NCI-H345 treated with DMSO at 0.1 percent for 48 hours (cell line): ENCODE results near the gene SLC12A7.

ENCODE experiments used
- DNase-seq: peaks from one replicate; lab custom pipeline; 2025; ENCODE audit not compliant: unreplicated experiment; lab: John Stamatoyannopoulos, UW

The SLC12A7 gene

GRCh38 chr5:1054018-1054798 is 57.7 kb downstream of the SLC12A7 start:
- DNase-seq: no peak

- DNase-seq: no peak
Observed at GRCh38 chr5:1053391-1054017, 58.4 kb downstream of the SLC12A7 start.

GRCh38 chr5:1052641-1053390 is 59.0 kb downstream of the SLC12A7 start:
- no peak for DNase-seq

- DNase-seq: no peak
Observed at GRCh38 chr5:1052076-1052475, 59.8 kb downstream of the SLC12A7 start.

DNA sequence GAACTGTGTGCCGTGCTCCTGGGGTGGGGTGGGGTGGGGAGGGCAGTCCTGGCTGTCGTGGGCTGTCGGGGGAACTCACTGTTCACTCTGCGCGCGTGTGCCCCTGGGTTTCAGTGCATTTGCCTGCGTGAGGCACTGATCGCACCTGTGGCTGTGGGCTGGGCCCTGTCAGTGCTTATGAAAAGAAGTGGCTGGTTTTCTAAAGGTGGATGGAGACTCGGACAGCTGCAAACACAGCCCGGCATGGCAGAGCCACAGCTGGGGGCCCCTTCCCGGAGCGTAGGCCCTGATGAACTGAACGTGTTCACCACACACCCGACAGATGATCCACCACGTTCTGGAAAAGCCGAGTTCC is 60.5 kb downstream of the SLC12A7 start:
- DNase-seq: no peak

DNA sequence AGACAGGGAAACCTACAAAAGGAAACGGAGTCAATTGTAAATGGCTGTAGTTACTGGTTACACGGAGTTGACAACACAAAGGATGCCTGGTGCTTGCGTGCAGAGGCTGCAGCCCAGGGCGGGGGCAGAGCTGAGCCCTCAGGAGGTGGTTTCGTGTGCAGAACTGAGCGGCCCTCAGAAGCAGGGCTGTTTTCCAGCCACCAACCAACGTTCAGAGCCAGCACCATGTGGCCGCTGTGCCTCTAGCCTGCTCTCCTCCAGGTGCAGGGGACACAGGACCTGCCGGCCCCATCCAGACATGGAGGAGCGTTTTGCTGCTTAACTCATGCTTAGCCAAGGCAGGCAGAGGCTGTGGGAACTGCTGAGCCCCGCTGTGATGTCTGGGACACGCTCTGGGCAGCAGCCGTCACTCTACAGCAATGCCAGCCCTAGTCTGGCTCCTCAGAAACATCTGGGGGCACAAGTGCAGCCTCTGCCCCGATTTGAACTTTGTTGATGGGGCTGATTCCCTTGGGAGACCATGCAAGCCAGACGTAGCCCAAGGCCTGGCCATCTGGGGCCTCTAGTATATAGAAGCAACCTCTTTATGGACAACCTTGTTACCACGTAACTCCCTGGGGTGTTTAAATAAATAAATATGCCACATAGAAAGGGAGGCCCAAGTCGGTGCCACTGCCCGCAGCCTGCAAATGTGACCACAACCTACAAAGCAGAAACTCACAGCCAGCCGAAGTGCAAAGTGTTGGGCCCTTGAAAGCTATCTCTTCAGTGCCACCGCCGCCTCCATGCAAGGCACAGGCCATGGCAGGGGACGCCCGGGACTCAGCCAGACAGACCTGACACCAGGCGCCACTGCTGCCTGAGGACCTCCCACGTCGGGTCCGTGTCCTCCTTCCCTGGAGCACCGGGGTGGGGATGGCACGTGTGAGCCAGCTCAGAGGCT is 61.2 kb downstream of the SLC12A7 start:
- no peak for DNase-seq

- no peak for DNase-seq
Observed at GRCh38 chr5:1048861-1049838, 62.7 kb downstream of the SLC12A7 start.

GRCh38 chr5:1048162-1048721 is 63.6 kb downstream of the SLC12A7 start:
- no peak for DNase-seq

GRCh38 chr5:1047332-1047965 is 64.4 kb downstream of the SLC12A7 start:
- DNase-seq: no peak

GRCh38 chr5:1045960-1046560 is 65.8 kb downstream of the SLC12A7 start:
- no peak for DNase-seq

DNA sequence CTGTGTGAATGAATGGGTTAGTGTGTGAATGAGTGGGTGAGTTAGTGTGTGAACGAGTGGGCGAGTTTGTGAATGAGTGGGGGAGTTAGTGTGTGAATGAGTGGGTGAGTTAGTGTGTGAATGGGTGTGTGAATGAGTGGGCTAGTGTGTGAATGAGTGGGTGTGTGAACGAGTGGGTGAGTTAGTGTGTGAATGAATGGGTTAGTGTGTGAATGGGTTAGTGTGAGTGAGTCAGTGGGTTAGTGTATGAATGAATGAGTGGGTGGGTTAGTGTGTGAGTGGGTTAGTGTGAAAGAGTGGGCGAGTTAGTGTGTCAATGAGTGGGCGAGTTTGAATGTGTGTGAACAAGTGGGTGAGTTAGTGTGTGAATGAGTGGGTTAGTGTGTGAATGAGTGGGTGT is 67.7 kb downstream of the SLC12A7 start:
- DNase-seq: no peak

DNA sequence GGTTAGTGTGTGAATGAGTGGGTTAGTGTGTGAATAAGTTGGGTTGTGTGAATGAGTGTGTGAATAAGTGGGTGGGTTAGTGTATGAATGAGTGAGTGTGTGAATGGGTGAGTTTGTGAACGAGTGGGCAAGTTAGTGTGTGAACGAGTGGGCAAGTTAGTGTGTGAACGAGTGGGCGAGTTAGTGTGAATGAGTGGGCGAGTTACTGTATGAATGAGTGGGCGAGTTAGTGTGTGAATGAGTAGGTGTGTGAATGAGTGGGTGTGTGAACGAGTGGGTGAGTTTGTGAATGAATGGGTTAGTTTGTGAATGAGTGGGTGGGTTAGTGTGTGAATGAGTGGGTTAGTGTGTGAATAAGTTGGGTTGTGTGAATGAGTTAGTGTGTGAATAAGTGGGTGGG is 68.5 kb downstream of the SLC12A7 start:
- no peak for DNase-seq

- no peak for DNase-seq
Observed at GRCh38 chr5:1042626-1043025, 69.2 kb downstream of the SLC12A7 start.

- no peak for DNase-seq
Observed at GRCh38 chr5:1041225-1042143, 70.4 kb downstream of the SLC12A7 start.

- no peak for DNase-seq
Observed at GRCh38 chr5:1040571-1040970, 71.3 kb downstream of the SLC12A7 start.

GRCh38 chr5:1039706-1040260 is 72.1 kb downstream of the SLC12A7 start:
- DNase-seq: no peak

- no peak for DNase-seq
Observed at GRCh38 chr5:1039210-1039548, 72.7 kb downstream of the SLC12A7 start.
